Hepatic stellate cell (primary cell): Measurements from ENCODE around the gene ME3.
A peak's percentile ranks its signal among the peaks of the same experiment; 100 is the strongest.
"Not testable (repeated sequence)": the region's sequence is repeated elsewhere in the genome, so short reads cannot be mapped to it uniquely, and the experiment has no call there.

Experiments used
- DNase-seq: peaks from one replicate; pipeline ENCODE4 v3.0.0; 2011; ENCODE audit warnings: low spot score

Gene ME3

DNA sequence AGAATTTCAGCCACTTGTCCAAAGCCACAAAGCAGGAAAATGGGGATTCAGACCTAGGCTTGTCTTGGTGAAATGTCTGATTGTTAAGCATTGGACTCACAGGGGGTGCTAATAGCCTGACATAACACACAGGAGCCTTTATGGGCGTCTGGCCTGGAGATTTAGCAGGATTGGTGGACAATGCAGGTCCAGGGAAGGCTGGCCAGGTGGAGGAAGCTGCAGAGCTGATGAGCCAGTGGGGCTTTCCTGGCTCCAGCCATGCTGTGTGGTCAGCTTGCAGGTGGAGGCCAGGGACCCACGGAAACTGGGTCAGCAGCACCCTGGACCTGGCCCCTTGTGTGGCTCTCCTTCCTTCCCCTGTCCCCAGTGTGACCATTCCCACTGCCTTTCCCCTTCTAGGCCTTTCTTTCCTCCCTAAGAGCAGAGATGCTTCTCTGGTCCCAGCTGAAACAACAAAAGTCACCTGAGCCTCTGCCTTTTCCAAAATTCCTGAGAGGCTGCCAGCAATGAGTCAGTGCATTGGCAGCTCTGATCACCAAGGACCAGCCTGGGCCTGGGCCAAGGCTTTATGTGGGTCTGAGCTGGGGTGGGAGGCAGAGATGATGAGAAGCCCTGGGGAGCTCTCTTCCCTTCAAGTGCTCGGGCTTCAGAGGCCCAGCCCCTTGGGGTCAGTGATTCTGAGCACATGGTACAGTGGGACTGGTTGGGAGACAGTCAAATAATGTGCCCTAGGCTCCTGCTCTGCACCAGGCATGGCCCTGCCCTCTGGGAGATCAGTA, 212.5 kb downstream of the ME3 start:
- peak; percentile 83 for DNase-seq

DNA sequence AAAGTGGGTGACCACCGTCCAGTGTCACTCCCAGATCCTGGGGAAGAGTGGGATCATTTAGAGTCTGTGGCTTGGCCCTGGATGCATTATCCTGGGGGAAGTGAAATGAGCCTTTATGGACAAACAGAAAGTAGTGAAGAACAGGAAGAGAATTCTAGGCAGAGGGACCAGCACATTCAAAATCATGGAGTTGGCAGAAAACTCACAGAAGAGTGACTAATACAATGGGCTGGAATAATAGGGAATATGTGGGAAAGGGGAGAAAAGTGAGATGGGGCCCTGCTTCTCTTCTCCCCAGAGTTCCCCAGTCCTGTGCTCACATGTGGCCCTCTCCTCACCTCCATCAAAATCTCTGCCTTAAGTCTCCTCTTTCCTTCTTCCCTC, 213.4 kb downstream of the ME3 start:
- DNase-seq: peak; percentile 13

DNA sequence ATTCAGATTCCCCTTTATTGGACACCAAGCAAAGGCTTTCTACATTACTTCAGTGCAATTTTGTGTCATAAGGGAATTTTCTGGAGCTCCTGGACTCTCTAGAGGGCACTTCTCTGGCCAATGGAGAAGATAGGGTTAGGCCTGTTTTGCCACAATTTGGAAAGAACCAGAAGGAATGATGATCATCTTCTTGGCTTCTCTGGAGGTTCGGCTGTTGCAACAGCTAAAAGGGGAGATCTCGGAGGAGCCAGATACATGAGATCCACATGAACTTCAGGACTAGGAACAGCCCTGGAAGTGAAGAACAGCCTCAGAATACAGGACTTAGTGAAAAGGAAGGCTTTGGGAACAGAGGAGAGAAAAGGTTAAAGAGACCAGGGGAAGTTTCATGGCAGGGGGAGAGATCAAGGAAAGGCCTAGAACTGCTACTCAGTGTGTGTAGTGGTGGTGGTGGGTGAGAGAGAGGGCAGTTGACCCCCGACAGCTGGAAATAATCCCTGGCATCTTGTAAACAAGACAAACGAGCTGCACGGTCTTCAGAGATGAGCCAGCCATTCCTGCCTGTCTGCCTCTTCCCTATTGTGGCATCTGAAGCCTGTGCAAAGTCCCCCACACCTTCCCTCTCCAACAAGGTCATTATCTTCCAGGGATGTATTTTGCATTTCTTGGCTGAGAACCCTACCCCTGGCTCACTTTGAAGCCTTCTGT, 214.0 kb downstream of the ME3 start:
- DNase-seq: no peak

DNA sequence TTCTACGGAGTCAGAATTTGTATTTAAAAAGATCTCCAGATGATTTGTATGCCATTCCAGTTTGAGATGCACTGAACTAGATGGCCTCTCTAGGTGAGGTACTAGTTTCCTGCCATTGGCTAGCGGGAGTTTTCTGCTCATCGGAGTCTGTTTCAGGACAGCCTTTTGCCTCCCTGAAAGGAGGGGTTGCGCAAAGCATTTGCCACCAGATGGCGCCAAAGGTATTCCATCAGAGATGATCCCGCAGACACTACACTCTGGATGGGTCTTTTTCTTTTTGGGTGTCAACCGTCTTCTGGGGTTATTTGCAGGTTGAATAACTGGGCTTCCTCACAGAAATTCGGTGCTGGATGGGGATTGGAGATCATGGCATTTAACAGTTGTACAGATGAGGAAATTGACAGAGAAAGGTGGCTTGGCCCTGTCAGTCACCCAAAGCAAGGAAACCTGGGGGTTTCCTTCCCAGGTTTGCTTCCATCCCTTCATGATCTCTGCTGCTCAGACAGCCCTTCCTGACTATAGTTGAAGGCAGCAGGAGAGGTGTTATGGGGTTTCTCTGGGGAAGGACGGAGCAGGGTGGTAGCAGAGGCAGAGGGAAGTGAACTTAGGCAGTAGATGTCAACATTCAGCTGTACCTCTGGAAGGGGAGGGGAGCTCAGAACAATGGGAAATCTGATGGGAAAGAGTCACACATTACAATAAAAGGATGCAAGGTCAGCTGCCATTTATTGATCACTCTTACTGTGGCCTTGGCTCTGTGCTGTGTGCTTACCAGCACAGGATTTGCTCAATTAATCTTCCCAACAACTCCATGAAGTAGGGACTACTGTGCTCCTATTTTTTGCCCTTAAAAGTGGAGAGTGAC, 216.1 kb downstream of the ME3 start:
- DNase-seq: peak; percentile 72

DNA sequence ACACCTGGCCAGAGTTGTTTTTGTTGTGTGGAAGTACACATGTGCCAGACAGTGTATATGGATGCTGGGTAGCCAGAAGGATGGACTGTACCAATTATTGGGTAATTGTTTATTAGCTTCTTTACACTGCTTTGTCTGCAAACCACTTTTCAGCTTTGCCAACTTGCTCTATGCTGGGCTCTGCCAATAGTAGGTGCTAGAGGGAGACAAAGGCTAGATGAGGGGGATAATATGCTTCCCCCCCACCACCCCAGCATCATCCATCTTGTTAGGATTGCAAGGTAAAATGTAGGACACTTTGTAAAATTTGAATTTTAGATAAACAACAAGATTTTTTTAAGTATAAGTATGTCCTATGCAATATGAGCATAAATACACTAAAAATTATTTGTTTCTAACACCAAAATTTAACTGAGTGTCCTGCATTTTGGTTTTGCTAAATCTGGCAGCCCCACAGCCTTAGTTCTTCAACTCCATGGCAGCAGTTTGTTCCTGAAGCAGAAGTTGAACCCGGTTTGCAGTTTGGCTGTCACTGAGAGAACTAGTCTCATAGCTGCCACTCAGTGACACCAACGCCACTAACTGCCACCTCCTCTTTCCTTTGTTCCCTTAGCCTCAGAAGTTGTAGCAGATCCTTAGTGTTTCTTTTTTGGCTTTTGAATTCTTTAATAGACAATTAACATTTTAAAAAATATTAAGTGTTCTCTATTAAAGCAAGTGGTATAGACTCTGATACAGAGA, 219.0 kb downstream of the ME3 start:
- no peak for DNase-seq

DNA sequence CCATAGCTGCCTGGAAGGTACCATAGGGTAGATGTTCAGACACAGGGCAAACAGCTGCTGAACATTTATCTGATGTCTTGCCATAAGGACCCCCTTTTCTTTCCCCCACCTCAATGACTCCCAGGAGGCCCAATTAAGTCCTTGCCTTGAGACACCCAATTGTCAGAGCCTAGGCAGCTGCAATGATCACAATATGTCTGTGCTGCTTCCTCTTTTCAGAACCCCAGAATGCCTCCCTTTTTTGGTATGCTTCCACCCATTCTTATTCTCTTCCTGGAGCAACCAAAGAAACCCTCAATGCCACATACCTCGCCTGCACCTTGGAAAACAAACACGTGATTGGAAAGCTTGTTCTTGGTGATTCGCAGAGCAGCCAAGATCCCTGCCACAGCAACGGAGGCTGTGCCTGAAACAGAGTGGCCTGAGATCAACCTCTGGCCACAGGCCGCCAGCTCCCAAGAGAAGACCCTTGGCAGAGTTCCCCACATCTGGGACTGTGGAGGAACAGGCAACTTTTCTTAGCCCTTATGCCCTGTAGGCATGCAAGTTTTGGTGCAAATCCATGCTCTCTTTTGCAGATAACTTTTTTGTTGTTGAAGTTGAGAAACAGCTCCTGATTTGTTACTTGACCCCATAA, 222.3 kb downstream of the ME3 start:
- DNase-seq: no peak

DNA sequence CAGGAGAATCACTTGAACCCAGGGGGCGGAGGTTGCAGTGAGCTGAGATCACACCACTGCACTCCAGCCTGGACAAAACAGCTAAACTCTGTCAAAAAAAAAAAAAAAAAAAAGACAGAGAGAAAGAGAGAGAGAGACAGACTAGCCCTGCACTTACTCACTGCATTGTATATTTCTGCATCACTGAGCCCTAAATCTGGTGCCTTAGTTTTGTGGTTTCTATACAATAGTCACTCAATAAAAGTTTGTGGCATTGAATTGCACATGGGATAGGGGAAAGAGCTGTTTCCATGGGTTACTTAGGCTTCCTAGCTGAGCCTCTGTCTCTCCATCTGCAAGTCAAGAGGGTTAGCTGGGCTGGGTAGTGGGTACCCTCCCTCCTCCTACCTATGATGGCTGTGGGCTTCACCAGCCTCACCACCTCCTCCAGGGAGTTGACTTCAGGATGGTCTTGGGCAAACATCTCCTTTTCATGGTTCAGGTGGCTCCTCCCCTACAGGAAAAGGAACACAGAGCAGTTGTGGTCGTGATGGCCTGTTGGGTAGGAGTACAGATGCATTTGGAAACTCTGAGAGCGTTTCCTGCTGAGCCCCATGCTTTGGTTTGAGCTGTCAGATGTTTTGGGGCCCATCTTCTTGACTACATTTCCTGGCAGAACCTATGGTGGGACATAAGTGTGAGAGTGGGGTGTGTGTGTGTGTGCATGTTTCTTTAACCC, 224.5 kb downstream of the ME3 start:
- no peak for DNase-seq

DNA sequence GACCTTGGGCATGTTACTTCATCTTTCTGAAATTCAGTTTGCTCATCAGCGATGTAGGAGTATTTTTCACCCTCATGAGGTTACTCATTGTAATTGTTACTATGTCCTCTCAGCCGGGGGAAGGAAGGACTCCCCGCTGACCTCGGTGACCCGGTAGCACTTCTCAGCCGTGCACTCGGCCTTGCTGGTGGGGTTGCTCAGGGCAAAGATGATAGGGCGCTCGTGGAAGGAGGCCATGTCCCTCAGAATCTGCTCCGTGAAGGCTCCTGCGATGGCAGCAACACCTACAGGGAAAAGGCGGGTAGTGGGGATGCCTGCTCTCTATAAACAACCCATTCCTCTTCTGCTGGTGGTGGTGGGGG, 225.5 kb downstream of the ME3 start:
- DNase-seq: no peak

DNA sequence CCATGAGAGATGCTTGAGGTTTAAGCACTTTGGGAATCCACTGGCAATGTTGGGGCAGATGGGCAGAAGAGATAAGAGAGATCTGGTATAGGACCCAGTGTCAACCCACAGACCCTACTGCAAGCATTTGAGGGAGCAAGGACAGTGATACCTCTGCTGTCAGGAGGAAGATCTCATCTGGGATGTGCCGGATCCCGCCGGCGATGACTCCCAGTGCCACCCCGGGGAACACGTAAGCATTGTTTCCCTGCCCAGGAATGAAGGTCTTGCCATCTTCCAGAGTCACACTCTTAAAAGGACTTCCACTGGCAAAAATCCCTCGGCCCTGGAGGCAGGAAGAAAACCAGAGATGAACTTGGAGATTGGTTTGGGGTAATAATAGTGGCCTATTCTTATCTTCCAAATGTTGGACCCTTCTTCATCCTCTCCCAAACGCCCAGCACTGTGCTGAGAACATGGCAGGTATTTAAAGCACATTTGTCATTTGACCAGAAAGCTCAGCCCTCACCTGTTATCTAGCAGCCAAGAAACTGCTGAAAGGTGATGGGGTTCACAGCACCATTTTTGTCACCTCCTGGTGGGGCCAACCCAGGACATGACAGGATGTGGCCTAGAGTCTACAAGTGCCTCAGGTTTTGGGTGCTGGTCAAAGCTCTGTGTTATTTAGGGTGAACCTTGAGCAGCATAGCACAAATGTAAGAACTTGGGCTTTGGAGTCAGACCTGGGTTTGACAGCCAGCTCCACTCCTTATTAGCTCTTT, 226.1 kb downstream of the ME3 start:
- DNase-seq: no peak

DNA sequence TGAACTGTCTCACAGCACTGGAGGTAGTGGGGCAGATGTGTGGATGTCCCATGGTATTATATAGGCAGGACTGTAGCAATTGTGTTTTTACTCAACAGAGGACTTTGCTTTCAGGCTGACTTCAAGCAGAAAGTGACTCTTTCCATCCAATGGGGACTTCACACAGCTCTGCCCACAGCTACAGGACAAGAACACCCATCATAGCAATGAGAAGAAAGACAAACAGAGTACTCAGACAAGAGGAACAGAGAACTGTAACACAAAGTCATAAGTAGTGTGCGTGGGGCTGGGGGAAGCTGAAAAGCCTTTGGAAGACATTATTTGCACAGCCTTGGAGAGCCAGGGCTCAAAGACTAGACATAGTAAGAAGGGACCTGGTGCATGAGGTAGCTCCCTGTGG, 227.4 kb downstream of the ME3 start:
- DNase-seq: no peak

DNA sequence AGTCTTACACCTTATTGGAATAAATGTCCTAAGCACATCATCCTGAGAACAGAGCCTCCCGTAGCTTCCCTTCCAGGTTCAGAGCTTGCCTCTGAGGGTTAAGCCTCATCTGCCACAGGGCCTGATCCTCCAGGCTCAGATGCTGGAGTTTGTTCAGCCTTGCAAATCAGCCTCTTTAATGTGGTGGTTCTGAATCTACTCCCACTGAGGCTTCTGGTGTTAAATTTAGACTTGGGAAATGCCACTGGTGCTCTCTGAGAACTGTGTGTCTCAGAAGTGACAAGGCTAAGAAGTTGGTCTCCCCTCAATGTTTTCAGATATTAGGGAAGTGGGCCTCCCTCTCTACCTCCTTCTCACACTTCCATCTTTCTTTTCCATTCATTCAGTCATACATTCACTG, 229.0 kb downstream of the ME3 start:
- DNase-seq: no peak

DNA sequence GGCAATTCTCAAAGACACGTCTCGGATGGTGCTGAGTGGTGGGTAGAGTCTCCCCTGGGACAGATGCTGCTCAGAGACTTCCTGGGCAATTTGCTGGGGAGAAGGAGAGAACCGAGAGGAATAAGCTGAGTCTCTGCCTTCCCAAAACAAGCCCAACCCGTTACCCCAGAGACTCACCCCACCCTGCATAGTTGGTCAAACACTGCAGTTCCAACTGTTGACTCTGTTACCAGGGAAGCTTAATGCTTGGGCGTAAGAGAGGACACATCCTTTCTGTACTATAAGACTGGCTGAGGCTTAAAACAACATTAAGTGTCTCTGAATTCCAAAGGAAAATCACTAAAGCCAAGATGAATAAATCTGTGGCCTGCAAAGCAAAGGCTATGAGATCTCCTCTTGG, 229.6 kb downstream of the ME3 start:
- DNase-seq: peak; percentile 18

DNA sequence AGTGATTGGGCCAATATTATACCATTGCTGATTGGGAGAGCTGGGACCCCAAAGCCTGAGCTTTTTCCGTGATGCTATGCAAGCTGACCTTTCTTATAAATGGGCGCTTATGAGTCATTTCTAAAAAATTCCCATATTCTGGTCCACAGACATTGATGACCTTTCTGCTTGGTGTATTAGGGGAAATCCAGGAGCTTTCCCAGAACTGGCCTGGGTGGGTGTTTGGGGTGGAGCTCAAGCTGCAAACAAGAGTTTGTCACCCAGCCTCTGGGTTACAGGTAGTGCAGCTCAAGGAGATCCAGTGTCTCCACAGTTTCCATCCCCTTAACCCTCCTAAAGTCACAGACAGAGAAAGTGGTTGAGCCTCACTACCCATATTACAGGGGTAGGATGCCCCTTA, 230.0 kb downstream of the ME3 start:
- no peak for DNase-seq

DNA sequence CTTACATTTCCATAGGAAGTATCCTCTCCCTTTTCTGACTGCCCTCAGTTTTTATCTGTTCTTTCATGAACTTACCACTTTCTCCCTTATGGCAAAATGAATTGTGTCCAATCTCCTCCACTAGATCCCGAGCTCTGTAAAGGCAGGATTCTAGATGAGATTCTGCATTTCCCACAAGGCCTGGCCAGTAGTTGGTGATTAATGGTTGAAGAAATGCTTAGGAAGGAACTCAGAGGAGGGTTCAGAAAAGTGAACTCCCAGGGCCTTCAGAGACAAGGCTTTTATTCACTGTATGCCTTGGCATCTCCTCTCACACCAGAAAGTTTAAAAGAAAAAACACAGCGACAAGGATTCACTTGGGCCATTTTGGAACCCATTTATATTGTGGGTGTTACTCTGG, 231.6 kb downstream of the ME3 start:
- DNase-seq: no peak

DNA sequence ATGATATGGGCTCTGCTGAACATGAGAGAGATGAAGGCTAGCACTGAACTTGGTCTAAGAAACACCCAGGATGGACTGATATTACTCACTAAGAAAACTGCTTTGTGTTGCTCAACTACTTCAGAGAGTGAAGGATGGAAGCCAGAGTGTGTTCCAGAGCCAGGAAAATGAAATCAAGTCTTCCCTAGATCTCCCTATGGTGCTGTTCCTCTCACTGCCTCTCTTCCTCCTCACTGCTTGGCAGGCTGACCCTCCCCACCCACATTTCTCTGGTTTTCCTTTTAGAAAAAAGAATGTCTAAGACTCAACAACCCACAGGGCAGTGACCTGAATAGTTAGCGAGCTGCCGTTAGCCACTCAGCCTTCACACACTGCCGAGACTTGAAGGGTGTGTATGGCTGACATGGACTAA, 232.1 kb downstream of the ME3 start:
- DNase-seq: peak; percentile 38

DNA sequence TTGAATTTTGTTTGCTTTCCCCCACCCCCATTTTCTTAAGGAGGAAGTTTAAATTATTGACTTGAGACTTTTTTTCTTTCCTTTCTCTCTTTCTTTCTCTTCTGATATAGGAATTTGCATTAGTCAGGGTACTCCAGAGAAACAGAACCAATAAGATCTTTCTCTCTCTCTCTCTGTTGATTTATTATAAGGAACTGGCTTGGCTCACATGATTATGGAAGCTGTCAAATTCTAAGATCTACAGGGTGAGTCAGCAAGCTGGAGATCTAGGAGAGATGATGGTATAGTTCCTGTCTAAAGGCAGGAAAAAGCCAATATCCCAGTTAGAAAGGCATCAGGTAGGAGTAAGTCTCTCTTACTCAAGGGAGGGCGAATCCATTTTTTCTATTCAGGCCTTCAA, 233.7 kb downstream of the ME3 start:
- DNase-seq: peak; percentile 16

DNA sequence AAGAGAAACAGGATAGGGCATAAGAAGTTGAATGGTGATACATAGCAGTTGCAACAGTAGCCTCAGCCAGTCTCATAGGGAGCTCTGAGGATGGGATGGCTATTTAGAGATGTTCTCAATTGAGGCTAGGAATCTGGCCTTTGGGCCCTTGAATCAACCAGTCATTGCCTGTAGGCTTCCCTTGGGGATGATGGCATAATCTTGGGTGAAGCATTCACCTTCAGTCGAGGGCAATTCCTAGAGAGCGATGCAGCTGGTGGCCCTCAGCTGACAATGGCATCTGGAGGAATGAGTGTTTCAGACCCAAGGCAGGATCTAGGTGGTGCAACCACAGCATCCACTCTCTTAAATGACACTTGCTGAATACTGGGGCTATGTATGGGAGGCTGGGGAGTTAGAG, 236.7 kb downstream of the ME3 start:
- DNase-seq: no peak

DNA sequence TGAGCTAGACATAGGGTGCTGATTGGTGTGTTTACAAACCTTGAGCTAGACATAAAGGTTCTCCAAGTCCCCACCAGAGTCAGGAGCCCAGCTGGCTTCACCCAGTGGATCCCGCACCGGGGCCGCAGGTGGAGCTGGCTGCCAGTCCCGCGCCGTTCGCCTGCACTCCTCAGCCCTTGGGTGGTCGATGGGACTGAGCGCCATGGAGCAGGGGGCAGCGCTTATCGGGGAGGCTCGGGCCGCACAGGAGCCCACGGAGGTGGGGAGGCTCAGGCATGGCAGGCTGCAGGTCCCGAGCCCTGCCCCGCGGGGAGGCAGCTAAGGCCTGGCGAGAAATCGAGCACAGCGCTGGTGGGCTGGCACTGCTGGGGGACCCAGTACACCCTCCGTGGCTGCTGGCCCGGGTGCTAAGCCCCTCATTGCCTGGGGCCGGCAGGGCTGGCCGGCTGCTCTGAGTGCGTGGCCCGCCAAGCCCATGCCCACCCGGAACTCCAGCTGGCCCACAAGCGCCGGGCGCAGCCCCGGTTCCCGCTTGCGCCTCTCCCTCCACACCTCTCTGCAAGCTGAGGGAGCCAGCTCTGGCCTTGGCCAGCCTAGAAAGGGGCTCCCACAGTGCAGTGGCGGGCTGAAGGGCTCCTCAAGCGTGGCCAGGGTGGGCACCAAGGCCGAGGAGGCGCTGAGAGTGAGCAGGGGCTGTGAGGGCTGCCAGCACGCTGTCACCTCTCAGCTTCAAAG, 238.9 kb downstream of the ME3 start:
- not testable (repeated sequence) for DNase-seq

DNA sequence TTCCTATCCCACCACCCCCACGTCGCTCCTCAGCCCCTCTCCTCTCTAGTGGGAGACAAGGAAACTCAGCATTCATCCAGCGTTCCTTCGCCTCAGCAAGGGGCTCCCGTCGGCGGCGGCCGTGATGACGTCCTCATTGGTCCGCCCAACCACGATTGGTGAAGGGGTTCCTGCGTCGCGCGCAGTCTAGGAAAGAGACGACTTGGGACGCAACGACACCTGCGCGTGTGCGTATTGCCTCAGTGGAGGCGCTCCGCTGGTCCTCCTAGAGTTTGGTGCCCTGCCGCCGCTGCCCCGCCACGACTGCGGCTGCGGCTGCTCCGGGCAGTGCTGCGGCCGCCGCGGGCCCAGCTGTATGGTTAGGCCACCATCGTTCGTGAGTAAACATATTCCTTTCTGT, 241.2 kb downstream of the ME3 start:
- DNase-seq: no peak

DNA sequence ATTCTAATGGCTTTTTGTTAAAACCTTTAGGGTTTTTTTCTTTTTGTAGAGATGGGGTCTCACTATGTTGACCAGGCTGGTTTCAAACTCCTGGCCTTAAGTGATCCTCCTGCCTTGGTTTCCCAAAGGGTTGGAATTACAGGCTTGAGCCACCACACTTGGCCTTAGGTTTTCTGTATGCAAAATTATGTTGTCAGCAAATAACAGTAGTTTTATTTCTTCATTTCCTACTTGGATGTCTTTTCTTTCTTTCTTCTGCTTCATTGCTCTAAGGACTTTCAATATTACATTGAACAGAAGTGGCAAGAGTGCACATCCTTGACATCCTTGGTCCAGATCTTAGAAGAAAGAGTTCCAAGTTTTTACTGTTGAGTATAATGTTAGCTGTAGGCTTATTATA, 245.0 kb downstream of the ME3 start:
- no peak for DNase-seq
